GM23248 (cell line): Measurements from ENCODE around the gene DNAAF6.

Experiments
- EZH2 ChIP-seq: fragments of 200-600 bp; sonication (generic); IDR thresholded peaks from 2 replicates; pipeline ENCODE4 v1.6.1; 2018; ENCODE audit warnings: antibody characterized with exemption, mild to moderate bottlenecking; ENCODE audit not compliant: insufficient read depth, poor library complexity, severe bottlenecking
- EZH2phosphoT487 ChIP-seq: fragments of 200-600 bp; sonication (generic); IDR thresholded peaks from 2 replicates; pipeline ENCODE4 v1.6.1; 2018; ENCODE audit warnings: antibody characterized with exemption, moderate library complexity, mild to moderate bottlenecking, low read depth; ENCODE audit not compliant: insufficient read depth

GRCh38 chrX:107272431-107272921 is 66.1 kb downstream of the DNAAF6 start:
- TF ChIP-seq EZH2 (no peak), EZH2phosphoT487 (no peak)
